Measurements from ENCODE around the gene PTPRD.

GRCh38 chr9:8694983-8695588 lies 1917.7 kb downstream of the PTPRD start:
- TF ChIP-seq POLR2AphosphoS5 (IDR thresholded peaks at IDR 0.05; ENCODE audit: low read depth, low read length) = no peak
- TF ChIP-seq POLR2A (IDR thresholded peaks at IDR 0.05; ENCODE audit: low read depth, low read length) = no peak

All from GM12892 (cell line).